Measurements from ENCODE around the gene PIGU.

GRCh38 chr20:34600892-34601653 is 75.8 kb downstream of the PIGU start:
- no peak for TF ChIP-seq POLR2A (IDR thresholded peaks at IDR 0.05)
- TF ChIP-seq CTCF (IDR thresholded peaks at IDR 0.05) = no peak
